ENCODE measurements around the gene ICE2.

DNA sequence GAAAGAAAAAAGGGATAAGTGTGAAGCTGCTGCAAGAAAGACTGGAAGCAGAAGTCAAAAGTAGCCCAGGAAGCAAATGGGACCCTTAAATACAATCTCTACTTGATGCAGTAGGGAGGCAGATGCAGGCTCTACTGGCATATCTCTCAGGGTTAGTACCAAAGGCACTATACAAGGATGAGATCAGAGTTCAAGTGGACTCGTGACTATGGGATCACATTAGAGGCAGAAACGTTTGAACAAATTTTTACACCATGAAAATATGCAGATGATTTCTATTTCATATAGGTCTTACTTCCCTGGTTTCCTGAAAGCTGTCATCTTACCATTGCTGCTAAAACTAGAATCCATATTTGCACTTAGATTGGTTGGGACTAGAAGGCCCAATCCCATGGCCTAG, 53.5 kb downstream of the ICE2 start:
- TF ChIP-seq, protein P1, sequence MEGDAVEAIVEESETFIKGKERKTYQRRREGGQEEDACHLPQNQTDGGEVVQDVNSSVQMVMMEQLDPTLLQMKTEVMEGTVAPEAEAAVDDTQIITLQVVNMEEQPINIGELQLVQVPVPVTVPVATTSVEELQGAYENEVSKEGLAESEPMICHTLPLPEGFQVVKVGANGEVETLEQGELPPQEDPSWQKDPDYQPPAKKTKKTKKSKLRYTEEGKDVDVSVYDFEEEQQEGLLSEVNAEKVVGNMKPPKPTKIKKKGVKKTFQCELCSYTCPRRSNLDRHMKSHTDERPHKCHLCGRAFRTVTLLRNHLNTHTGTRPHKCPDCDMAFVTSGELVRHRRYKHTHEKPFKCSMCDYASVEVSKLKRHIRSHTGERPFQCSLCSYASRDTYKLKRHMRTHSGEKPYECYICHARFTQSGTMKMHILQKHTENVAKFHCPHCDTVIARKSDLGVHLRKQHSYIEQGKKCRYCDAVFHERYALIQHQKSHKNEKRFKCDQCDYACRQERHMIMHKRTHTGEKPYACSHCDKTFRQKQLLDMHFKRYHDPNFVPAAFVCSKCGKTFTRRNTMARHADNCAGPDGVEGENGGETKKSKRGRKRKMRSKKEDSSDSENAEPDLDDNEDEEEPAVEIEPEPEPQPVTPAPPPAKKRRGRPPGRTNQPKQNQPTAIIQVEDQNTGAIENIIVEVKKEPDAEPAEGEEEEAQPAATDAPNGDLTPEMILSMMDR (IDR thresholded peaks at IDR 0.05; ENCODE audit: low read depth, low read length), result no peak
- no peak for TF ChIP-seq EZH2phosphoT487 (IDR thresholded peaks at IDR 0.05; ENCODE audit: low read depth)
